Measurements from ENCODE around the gene ACOXL.

Gene ACOXL

GRCh38 chr2:110877031-110877827 is 144.9 kb downstream of the ACOXL start:
- DNase-seq: no peak

GRCh38 chr2:110878150-110878549 is 145.8 kb downstream of the ACOXL start:
- no peak for DNase-seq

- DNase-seq: no peak
These were observed 149.5 kb downstream of the ACOXL start for GRCh38 chr2:110881908-110882307.

- DNase-seq: no peak
These were observed 151.0 kb downstream of the ACOXL start for GRCh38 chr2:110883406-110883805.

- no peak for DNase-seq
These were observed 152.9 kb downstream of the ACOXL start for GRCh38 chr2:110885256-110885655.

- DNase-seq: no peak
These were observed 154.6 kb downstream of the ACOXL start for GRCh38 chr2:110886826-110887573.

- no peak for DNase-seq
These were observed 156.0 kb downstream of the ACOXL start for GRCh38 chr2:110888411-110888810.

- DNase-seq: no peak
These were observed 159.3 kb downstream of the ACOXL start for GRCh38 chr2:110891626-110892025.

- DNase-seq: no peak
These were observed 163.9 kb downstream of the ACOXL start for GRCh38 chr2:110896226-110896625.

- no peak for DNase-seq
These were observed 165.6 kb downstream of the ACOXL start for GRCh38 chr2:110897966-110898365.

GRCh38 chr2:110900191-110900590 is 167.8 kb downstream of the ACOXL start:
- no peak for DNase-seq

GRCh38 chr2:110903548-110903947 is 171.2 kb downstream of the ACOXL start:
- DNase-seq: no peak

GRCh38 chr2:110904116-110904778 is 171.9 kb downstream of the ACOXL start:
- DNase-seq: no peak

- no peak for DNase-seq
These were observed 172.4 kb downstream of the ACOXL start for GRCh38 chr2:110904779-110905148.

- DNase-seq: no peak
These were observed 172.8 kb downstream of the ACOXL start for GRCh38 chr2:110905217-110905616.

GRCh38 chr2:110906613-110907298 is 174.4 kb downstream of the ACOXL start:
- no peak for DNase-seq

GRCh38 chr2:110909501-110909900 is 177.1 kb downstream of the ACOXL start:
- no peak for DNase-seq

GRCh38 chr2:110910423-110910822 is 178.1 kb downstream of the ACOXL start:
- no peak for DNase-seq

- DNase-seq: no peak
These were observed 187.4 kb downstream of the ACOXL start for GRCh38 chr2:110919738-110920137.

GRCh38 chr2:110925479-110925878 is 193.1 kb downstream of the ACOXL start:
- DNase-seq: no peak

GRCh38 chr2:110927526-110927925 is 195.2 kb downstream of the ACOXL start:
- no peak for DNase-seq

GRCh38 chr2:110929528-110929927 is 197.2 kb downstream of the ACOXL start:
- DNase-seq: no peak

- DNase-seq: no peak
These were observed 199.3 kb downstream of the ACOXL start for GRCh38 chr2:110931648-110932047.
